Mesendoderm (in vitro differentiated cells): ENCODE results near the gene ME2.
"Not testable (repeated sequence)": the region's sequence is repeated elsewhere in the genome, so short reads cannot be mapped to it uniquely, and the experiment has no call there.

Experiments used
- DNase-seq: peaks from one replicate; pipeline ENCODE4 v3.0.0; 2013
- H2AK5ac ChIP-seq: 2 replicates; pipeline ENCODE4 v1.6.1; 2013; ENCODE audit warnings: low read length, inconsistent platforms
- H2BK120ac ChIP-seq: 2 replicates; pipeline ENCODE4 v1.6.1; 2013; ENCODE audit warnings: low read depth, mild to moderate bottlenecking, low read length, moderate library complexity, mixed read lengths
- H2BK15ac ChIP-seq: replicated peaks from 2 replicates; pipeline ENCODE4 v1.6.1; 2013; ENCODE audit warnings: low read depth, mild to moderate bottlenecking, moderate library complexity
- H2BK5ac ChIP-seq: 2 replicates; pipeline ENCODE4 v1.6.1; 2013; ENCODE audit warnings: low read length, inconsistent platforms
- H3K18ac ChIP-seq: 2 replicates; pipeline ENCODE4 v1.6.1; 2013; ENCODE audit warnings: mild to moderate bottlenecking, low read length, mixed read lengths
- H3K23ac ChIP-seq: one replicate; pipeline ENCODE4 v1.6.1; 2013; ENCODE audit warnings: low read length
- H3K27ac ChIP-seq: 2 replicates; pipeline ENCODE4 v1.5.1; 2013; ENCODE audit warnings: low read depth, mild to moderate bottlenecking, inconsistent platforms, low read length, moderate library complexity
- H3K27me3 ChIP-seq: 2 replicates; pipeline ENCODE4 v1.6.1; 2013; ENCODE audit warnings: low read length, control low read depth, mild to moderate bottlenecking, inconsistent platforms; ENCODE audit not compliant: insufficient read depth, poor library complexity
- H3K36me3 ChIP-seq: 2 replicates; pipeline ENCODE4 v1.6.1; 2013; ENCODE audit warnings: low read length, inconsistent platforms; ENCODE audit not compliant: control insufficient read depth, insufficient read depth
- H3K4ac ChIP-seq: one replicate; pipeline ENCODE4 v1.6.1; 2013; ENCODE audit warnings: low read depth, mild to moderate bottlenecking, low read length, moderate library complexity
- H3K4me1 ChIP-seq: 2 replicates; pipeline ENCODE4 v1.6.1; 2013; ENCODE audit warnings: low read depth, low read length, inconsistent platforms; ENCODE audit not compliant: control insufficient read depth
- H3K4me2 ChIP-seq: 2 replicates; pipeline ENCODE4 v1.6.1; 2013; ENCODE audit warnings: low read length
- H3K4me3 ChIP-seq: 2 replicates; pipeline ENCODE4 v1.5.1; 2013; ENCODE audit warnings: mild to moderate bottlenecking, low read length
- H3K56ac ChIP-seq: one replicate; pipeline ENCODE4 v1.6.1; 2013; ENCODE audit warnings: low read length
- H3K79me1 ChIP-seq: 2 replicates; pipeline ENCODE4 v1.6.1; 2013; ENCODE audit warnings: low read length, inconsistent platforms
- H3K79me2 ChIP-seq: 2 replicates; pipeline ENCODE4 v1.6.1; 2013; ENCODE audit warnings: mild to moderate bottlenecking, low read length; ENCODE audit not compliant: control insufficient read depth, insufficient read depth
- H3K9ac ChIP-seq: 2 replicates; pipeline ENCODE4 v1.6.1; 2013; ENCODE audit warnings: low read length, inconsistent platforms
- H4K5ac ChIP-seq: one replicate; pipeline ENCODE4 v1.6.1; 2013; ENCODE audit warnings: low read length
- H4K8ac ChIP-seq: one replicate; pipeline ENCODE4 v1.6.1; 2013; ENCODE audit warnings: low read depth, mild to moderate bottlenecking, control low read depth, low read length, moderate library complexity
- WGBS: extraction: QIAGEN DNeasy Blood & Tissue Kit; methylation state at CpG from one replicate; pipeline ENCODE4 v1.1.7; 2013; ENCODE audit warnings: low lambda C conversion rate, missing lambda C conversion rate; ENCODE audit not compliant: insufficient coverage; ENCODE audit errors: extremely low coverage; 5-methylcytosine and 5-hydroxymethylcytosine counted together

ME2 gene

DNA sequence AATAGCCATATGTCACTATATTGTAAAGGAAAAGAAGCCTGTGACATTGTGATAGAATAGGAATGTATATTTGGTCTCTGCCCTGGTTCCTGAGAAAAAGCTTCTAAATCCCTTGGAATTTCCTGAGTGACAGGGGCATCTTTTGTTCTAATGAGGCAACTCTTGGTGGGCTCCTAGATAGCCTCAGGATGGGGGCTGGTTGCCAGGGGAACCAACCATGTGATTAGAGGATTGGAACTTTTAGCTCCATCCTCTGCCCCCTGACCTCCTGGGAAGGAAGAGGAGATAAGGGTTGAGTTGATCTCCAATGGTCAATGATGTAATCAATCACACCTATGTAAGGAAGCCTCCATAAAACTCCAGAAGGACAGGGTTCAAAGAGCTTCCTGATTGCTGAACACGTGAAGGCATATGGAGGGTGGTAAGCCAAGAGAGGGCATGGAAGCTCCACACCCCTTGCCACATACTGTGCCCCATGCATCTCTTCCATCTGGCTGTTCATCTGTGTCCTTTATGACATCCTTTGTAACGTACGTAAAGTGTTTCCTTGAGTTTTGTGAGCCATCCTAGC, 2.9 kb upstream of the ME2 start:
- no peak overlapping the region for H2BK120ac ChIP-seq
- H3K27me3 ChIP-seq: no peaks in the 10 kb centered on the region
- no peak overlapping the region for H3K4ac ChIP-seq
- no peak overlapping the region for H4K5ac ChIP-seq
- WGBS: no CpG with 5 or more reads among the region's 3 CpGs
- no peak overlapping the region for H3K23ac ChIP-seq
- no peaks in the 10 kb centered on the region for H3K36me3 ChIP-seq
- no peak overlapping the region for H3K4me3 ChIP-seq
- no peak overlapping the region for H4K8ac ChIP-seq
- peaks cover 2% of the 10 kb centered on the region for H3K79me2 ChIP-seq
- H3K56ac ChIP-seq: no peak overlapping the region
- no peak overlapping the region for H3K18ac ChIP-seq
- H3K27ac ChIP-seq: no peak overlapping the region
- H3K4me1 ChIP-seq: peaks cover 3% of the 10 kb centered on the region
- peak; percentile 56 for DNase-seq
- no peak overlapping the region for H3K4me2 ChIP-seq
- H2AK5ac ChIP-seq: no peak overlapping the region
- H3K79me1 ChIP-seq: peaks cover 2% of the 10 kb centered on the region
- no peak overlapping the region for H3K9ac ChIP-seq
- H2BK15ac ChIP-seq: no peak overlapping the region
- H2BK5ac ChIP-seq: no peak overlapping the region

DNA sequence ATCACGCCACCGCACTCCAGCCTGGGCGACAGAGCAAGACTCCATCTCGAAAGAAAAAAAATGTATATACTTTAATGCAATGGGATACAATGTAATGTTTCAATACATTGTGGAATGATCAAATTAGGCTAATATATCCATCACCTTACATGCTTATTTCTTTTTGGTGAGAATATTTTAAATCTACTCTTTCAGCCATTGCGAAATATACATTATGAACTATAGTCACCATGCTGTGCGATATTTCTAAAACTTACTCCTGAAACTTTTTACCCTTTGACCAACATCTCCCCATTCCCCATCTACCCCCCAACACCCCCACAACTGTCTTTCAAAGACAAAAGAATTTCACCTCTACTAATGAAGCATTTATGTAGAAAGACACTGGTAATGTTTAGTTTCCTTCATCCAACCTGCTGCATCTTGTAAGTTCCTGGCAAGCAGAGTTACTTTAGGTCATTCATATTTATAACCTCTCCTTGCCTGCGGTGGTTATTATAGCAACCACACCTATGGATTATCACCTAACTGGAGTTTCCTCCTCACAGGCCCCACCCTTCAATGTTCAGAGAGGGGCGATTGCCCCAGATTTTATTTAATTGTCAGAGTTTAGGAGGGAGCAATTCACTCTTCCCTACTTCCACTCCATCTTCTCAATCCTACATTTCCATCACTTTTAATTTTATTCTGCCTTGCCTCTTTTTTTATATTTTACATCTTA, 1.2 kb upstream of the ME2 start:
- Histone ChIP-seq H3K79me1 (peaks cover 2% of the 10 kb centered on the region), H2AK5ac (no peak overlapping the region), H4K5ac (no peak overlapping the region), H3K79me2 (peaks cover 8% of the 10 kb centered on the region), H3K27ac (no peak overlapping the region), H3K4me3 (no peak overlapping the region), H2BK15ac (no peak overlapping the region), H2BK120ac (no peak overlapping the region), H3K4me2 (no peak overlapping the region), H3K36me3 (no peaks in the 10 kb centered on the region), H3K23ac (no peak overlapping the region), H3K4ac (no peak overlapping the region), H3K9ac (no peak overlapping the region), H3K56ac (no peak overlapping the region), H3K4me1 (peaks cover 3% of the 10 kb centered on the region), H3K18ac (no peak overlapping the region), H3K27me3 (no peaks in the 10 kb centered on the region), H2BK5ac (no peak overlapping the region), H4K8ac (no peak overlapping the region)
- no CpG with 5 or more reads among the region's 8 CpGs for WGBS
- DNase-seq: no peak

DNA sequence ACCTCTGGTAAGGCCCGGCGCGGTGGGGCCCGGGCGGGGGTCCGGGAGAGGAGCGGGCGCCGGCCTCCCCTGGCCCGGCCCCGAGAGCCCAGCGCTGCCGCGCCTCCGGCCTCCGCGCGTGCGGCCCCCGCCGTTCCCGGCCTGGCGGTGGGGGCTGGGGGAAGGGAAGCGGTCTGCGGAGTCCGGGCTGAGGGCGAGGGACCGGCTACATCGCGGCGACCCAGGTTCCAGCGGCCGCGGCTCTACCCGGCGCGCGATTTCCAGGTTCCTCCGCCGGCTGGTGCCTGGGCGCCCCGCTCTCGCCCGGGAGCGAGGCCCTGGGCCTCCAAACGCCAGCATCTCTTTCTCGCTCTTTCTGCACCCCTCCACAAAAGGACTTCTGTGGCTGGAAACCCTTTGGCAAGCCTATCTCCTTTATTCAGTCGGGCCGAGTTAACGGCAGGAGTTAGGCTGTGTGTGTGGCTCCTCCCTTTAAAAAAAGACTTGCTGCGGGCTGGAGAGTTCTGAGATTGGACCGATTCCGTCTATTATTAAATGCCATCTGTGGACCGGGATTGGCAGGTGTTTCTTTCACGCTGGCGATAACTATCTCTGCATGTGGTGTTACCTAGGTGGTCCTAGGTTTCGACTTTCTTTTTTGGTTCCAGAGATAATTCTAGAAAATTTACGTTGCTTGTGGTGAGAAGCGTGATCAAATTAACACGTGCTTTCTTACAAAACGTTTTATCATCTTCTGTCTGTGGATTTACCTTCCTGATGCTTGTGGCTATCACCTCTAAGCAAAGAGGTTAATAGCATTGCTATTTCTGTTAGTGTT, 592 bp downstream of the ME2 start:
- Histone ChIP-seq H3K9ac (peak overlapping the region; percentile 77), H3K36me3 (no peaks in the 10 kb centered on the region)

DNA sequence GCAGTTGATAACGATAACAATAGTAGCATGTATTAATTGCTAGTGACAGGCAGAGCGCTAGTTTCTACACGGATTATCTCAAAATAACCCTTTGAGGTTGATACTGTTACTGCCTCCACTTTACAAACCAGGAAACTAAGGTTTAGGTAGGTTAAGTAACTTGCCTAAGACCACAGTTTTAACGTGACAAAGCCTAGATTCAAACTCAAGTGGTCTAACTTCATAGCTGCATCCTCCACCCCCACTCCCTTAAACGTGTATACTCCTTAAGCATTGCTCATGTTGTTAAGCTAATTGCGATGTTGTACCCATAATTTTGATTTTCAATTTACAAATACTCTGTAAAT, 1.2 kb downstream of the ME2 start:
- no peak overlapping the region for H3K56ac ChIP-seq
- no peak overlapping the region for H3K27ac ChIP-seq
- H3K9ac ChIP-seq: peak overlapping the region; percentile 29
- H2BK15ac ChIP-seq: no peak overlapping the region
- no peak overlapping the region for H3K23ac ChIP-seq
- H2AK5ac ChIP-seq: no peak overlapping the region
- H3K79me1 ChIP-seq: peaks cover 2% of the 10 kb centered on the region
- no peak overlapping the region for H4K5ac ChIP-seq
- H4K8ac ChIP-seq: no peak overlapping the region
- no peak overlapping the region for H3K4me3 ChIP-seq
- peaks cover 8% of the 10 kb centered on the region for H3K79me2 ChIP-seq
- no peaks in the 10 kb centered on the region for H3K27me3 ChIP-seq
- peak overlapping the region; percentile 2 for H3K4me2 ChIP-seq
- no peaks in the 10 kb centered on the region for H3K36me3 ChIP-seq
- DNase-seq: no peak
- H2BK120ac ChIP-seq: no peak overlapping the region
- peaks cover 3% of the 10 kb centered on the region for H3K4me1 ChIP-seq
- H3K4ac ChIP-seq: no peak overlapping the region
- no peak overlapping the region for H2BK5ac ChIP-seq
- WGBS: no CpG with 5 or more reads among the region's 6 CpGs
- no peak overlapping the region for H3K18ac ChIP-seq

More for the DNA sequence above, 592 bp downstream of the ME2 start:
- no peak overlapping the region for H4K8ac ChIP-seq
- peak overlapping the region; percentile 91 for H3K56ac ChIP-seq
- peaks cover 8% of the 10 kb centered on the region for H3K79me2 ChIP-seq
- H3K4me3 ChIP-seq: peak overlapping the region; percentile 70
- peak overlapping the region; percentile 47 for H3K4ac ChIP-seq
- no peak overlapping the region for H2BK15ac ChIP-seq
- no peaks in the 10 kb centered on the region for H3K27me3 ChIP-seq
- H2AK5ac ChIP-seq: no peak overlapping the region
- peak; percentile 69 for DNase-seq
- WGBS: no CpG with 5 or more reads among the region's 61 CpGs
- H3K79me1 ChIP-seq: peaks cover 2% of the 10 kb centered on the region
- H2BK120ac ChIP-seq: no peak overlapping the region
- H3K27ac ChIP-seq: peak overlapping the region; percentile 93
- peak overlapping the region; percentile 81 for H3K4me2 ChIP-seq
- peaks cover 3% of the 10 kb centered on the region for H3K4me1 ChIP-seq
- peak overlapping the region; percentile 45 for H3K23ac ChIP-seq
- peak overlapping the region; percentile 72 for H3K18ac ChIP-seq
- no peak overlapping the region for H4K5ac ChIP-seq
- H2BK5ac ChIP-seq: no peak overlapping the region

DNA sequence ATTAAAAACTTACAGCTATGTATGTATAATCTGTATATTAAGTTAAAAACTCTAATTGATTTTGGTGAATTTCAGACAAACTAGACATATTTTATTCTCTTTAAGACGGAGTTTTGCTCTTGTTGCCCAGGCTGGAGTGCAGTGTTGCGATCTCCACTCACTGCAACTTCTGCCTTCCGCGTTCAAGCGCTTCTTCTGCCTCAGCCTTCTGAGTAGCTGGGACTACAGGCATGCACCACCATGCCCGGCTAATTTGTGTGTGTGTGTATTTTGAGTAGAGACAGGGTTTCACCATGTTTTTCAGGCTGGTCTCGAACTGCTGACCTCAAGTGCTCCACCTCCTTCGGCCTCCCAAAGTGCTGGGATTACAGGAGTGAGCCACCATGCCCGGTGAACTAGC, 2.0 kb downstream of the ME2 start:
- H3K56ac ChIP-seq: peak overlapping the region; percentile 34
- H2BK5ac ChIP-seq, H2BK15ac ChIP-seq, H3K4me1 ChIP-seq, DNase-seq, H2AK5ac ChIP-seq, H3K4me2 ChIP-seq, H3K79me1 ChIP-seq, H4K8ac ChIP-seq, H2BK120ac ChIP-seq, H3K9ac ChIP-seq, H3K23ac ChIP-seq, H3K4me3 ChIP-seq, H3K4ac ChIP-seq, H3K36me3 ChIP-seq, H3K18ac ChIP-seq, H4K5ac ChIP-seq, H3K27ac ChIP-seq, H3K27me3 ChIP-seq, H3K79me2 ChIP-seq: not testable (repeated sequence)
- no CpG with 5 or more reads among the region's 9 CpGs for WGBS
